Measurements from ENCODE around the gene NR2C2.
A peak's percentile ranks its signal among the peaks of the same experiment; 100 is the strongest.

Gene NR2C2

GRCh38 chr3:14921034-14921616, 26.3 kb upstream of the NR2C2 start:
- no peak overlapping the region for H3K4me3 ChIP-seq (ENCODE audit: low read depth, low read length)
- TF ChIP-seq MAX (IDR thresholded peaks at IDR 0.05; ENCODE audit: low read depth, low read length) (peak; percentile 62), POLR2A (IDR thresholded peaks at IDR 0.05; ENCODE audit: extremely low read depth, insufficient read length) (no peak), MYC (IDR thresholded peaks at IDR 0.05; ENCODE audit: low read depth, low read length) (peak; percentile 68; the same call in 1 of the 2 replicates), CTCF (IDR thresholded peaks at IDR 0.05; ENCODE audit: low read depth, low read length) (peak; percentile 76)
- DNase-seq (ENCODE audit: low read depth), result peak; percentile 85

- DNase-seq (ENCODE audit: low read depth), result no peak
- H3K4me3 ChIP-seq (ENCODE audit: low read depth, low read length), result no peak overlapping the region
- TF ChIP-seq MYC (IDR thresholded peaks at IDR 0.05; ENCODE audit: low read depth, low read length), result no peak
- TF ChIP-seq CTCF (IDR thresholded peaks at IDR 0.05; ENCODE audit: low read depth, low read length), result no peak
- TF ChIP-seq MAX (IDR thresholded peaks at IDR 0.05; ENCODE audit: low read depth, low read length), result no peak
- no peak for TF ChIP-seq POLR2A (IDR thresholded peaks at IDR 0.05; ENCODE audit: extremely low read depth, insufficient read length)
Observed at GRCh38 chr3:14921811-14922705, 25.3 kb upstream of the NR2C2 start.

- TF ChIP-seq MAX (IDR thresholded peaks at IDR 0.05; ENCODE audit: low read depth, low read length), result no peak
- no peak for TF ChIP-seq POLR2A (IDR thresholded peaks at IDR 0.05; ENCODE audit: extremely low read depth, insufficient read length)
- no peak for TF ChIP-seq CTCF (IDR thresholded peaks at IDR 0.05; ENCODE audit: low read depth, low read length)
- no peak for TF ChIP-seq MYC (IDR thresholded peaks at IDR 0.05; ENCODE audit: low read depth, low read length)
- no peak for DNase-seq (ENCODE audit: low read depth)
- H3K4me3 ChIP-seq (ENCODE audit: low read depth, low read length), result no peak overlapping the region
Observed at GRCh38 chr3:14922863-14923262, 24.5 kb upstream of the NR2C2 start.

GRCh38 chr3:14923476-14923875, 23.9 kb upstream of the NR2C2 start:
- H3K4me3 ChIP-seq (ENCODE audit: low read depth, low read length), result no peak overlapping the region
- TF ChIP-seq MAX (IDR thresholded peaks at IDR 0.05; ENCODE audit: low read depth, low read length), result no peak
- TF ChIP-seq POLR2A (IDR thresholded peaks at IDR 0.05; ENCODE audit: extremely low read depth, insufficient read length), result no peak
- no peak for TF ChIP-seq CTCF (IDR thresholded peaks at IDR 0.05; ENCODE audit: low read depth, low read length)
- no peak for TF ChIP-seq MYC (IDR thresholded peaks at IDR 0.05; ENCODE audit: low read depth, low read length)
- DNase-seq (ENCODE audit: low read depth), result no peak

GRCh38 chr3:14925729-14926591, 21.4 kb upstream of the NR2C2 start:
- peak; percentile 73 for DNase-seq (ENCODE audit: low read depth)
- peak; percentile 56 for TF ChIP-seq CTCF (IDR thresholded peaks at IDR 0.05; ENCODE audit: low read depth, low read length)
- 0 out of 2 replicates have a peak, but pooled peaks have one; percentile 16 for TF ChIP-seq MAX (IDR thresholded peaks at IDR 0.05; ENCODE audit: low read depth, low read length)
- TF ChIP-seq POLR2A (IDR thresholded peaks at IDR 0.05; ENCODE audit: extremely low read depth, insufficient read length), result no peak
- peak; percentile 14; the same call in 1 of the 2 replicates for TF ChIP-seq MYC (IDR thresholded peaks at IDR 0.05; ENCODE audit: low read depth, low read length)
- H3K4me3 ChIP-seq (ENCODE audit: low read depth, low read length), result no peak overlapping the region

Data from NB4 (cell line).